ENCODE measurements around the gene PSORS1C1.

DNA sequence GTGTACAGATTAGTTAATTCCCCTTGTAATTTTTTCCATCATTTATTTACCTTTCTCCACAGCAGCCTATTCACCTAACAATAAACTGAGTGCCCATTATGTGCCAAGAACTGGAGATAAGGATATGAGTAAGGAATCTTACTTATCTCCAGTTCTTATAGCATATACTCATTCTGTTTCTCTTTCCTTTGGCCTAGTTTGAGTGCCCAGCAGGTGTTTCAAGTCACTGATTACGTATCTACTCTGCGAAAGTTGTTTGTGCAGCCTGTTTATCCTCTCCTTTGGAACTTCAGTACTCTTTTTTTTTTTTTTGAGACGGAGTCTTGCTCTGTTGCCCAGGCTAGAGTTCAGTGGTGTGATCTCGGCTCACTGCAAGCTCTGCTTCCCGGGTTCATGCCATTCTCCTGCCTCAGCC is 73.2 kb downstream of the PSORS1C1 start:
- TF ChIP-seq, protein P1, sequence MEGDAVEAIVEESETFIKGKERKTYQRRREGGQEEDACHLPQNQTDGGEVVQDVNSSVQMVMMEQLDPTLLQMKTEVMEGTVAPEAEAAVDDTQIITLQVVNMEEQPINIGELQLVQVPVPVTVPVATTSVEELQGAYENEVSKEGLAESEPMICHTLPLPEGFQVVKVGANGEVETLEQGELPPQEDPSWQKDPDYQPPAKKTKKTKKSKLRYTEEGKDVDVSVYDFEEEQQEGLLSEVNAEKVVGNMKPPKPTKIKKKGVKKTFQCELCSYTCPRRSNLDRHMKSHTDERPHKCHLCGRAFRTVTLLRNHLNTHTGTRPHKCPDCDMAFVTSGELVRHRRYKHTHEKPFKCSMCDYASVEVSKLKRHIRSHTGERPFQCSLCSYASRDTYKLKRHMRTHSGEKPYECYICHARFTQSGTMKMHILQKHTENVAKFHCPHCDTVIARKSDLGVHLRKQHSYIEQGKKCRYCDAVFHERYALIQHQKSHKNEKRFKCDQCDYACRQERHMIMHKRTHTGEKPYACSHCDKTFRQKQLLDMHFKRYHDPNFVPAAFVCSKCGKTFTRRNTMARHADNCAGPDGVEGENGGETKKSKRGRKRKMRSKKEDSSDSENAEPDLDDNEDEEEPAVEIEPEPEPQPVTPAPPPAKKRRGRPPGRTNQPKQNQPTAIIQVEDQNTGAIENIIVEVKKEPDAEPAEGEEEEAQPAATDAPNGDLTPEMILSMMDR (conservative IDR thresholded peaks at IDR 0.05 in 1 of 2, IDR thresholded peaks at IDR 0.05 in 1 of 2; ENCODE audit: low read depth in 1 of 2, low read length in 2 of 2), result no peak
- no peak for TF ChIP-seq EZH2 (IDR thresholded peaks at IDR 0.05; ENCODE audit: low read length, missing control alignments)
